Right lobe of liver (tissue), 6 donors: ENCODE data around the gene NKAIN4. TPM values are rescaled to one million over a fixed set of nuclear protein-coding genes. Genes with fewer than 3 reads are reported as not detected.

Experiments used
- ATAC-seq, 4 donors: fragments of 200-7000 bp; cut with Tn5 transposase; one replicate each; pipeline ENCODE4 v1.9.1; 2020; ENCODE audit warnings: mild to moderate bottlenecking in 4 of 4, moderate library complexity in 4 of 4
- DNase-seq, 3 donors: peaks; one replicate each; pipeline ENCODE4 v3.0.0-alpha.2; 2020
- H3K27ac ChIP-seq, 3 donors: fragments of 200-600 bp; one replicate each; pipeline ENCODE4 v1.8.0; 2022
- H3K27me3 ChIP-seq, 2 donors: fragments of 200-600 bp; one replicate each; pipeline ENCODE4 v1.8.0; 2022
- H3K36me3 ChIP-seq, 4 donors: fragments of 200-600 bp; sonication (generic) in 1 of 4; one replicate each; pipeline versions ENCODE4 v1.5.1 to v1.8.0; 2017 to 2022; ENCODE audit warnings: control low read depth in 1 of 4
- H3K4me1 ChIP-seq, 4 donors: fragments of 200-600 bp; sonication (generic) in 1 of 4; one replicate each; pipeline versions ENCODE4 v1.5.1 to v1.8.0; 2017 to 2022; ENCODE audit warnings: control low read depth in 1 of 4
- H3K4me3 ChIP-seq, 3 donors: fragments of 200-600 bp; one replicate each; pipeline ENCODE4 v1.8.0; 2022
- H3K9me3 ChIP-seq, 4 donors: fragments of 200-600 bp; sonication (generic) in 1 of 4; one replicate each; pipeline versions ENCODE4 v1.5.1 to v1.8.0; 2017 to 2022; ENCODE audit warnings: control low read depth in 1 of 4
- CTCF ChIP-seq, 4 donors: fragments of 200-600 bp in 3 of 4; fragments of 450-650 bp in 1 of 4; IDR thresholded peaks; one replicate each; pipeline versions ENCODE4 v1.5.1 to v1.8.0; 2016 to 2022; ENCODE audit warnings: antibody characterized with exemption in 4 of 4, mild to moderate bottlenecking in 2 of 4
- POLR2A ChIP-seq: fragments of 450-650 bp; IDR thresholded peaks from one replicate; pipeline ENCODE4 v1.6.1; 2017; ENCODE audit warnings: antibody characterized with exemption, mild to moderate bottlenecking
- WGBS: methylation state at CpG from one replicate; pipeline ENCODE4 v1.1.6; 2018; ENCODE audit warnings: low coverage, low lambda C conversion rate; ENCODE audit not compliant: insufficient coverage; ENCODE audit errors: missing lambda C conversion rate; 5-methylcytosine and 5-hydroxymethylcytosine counted together
- intact Hi-C, 2 donors: fragments of 100-400 bp; cut with DNase I; formaldehyde crosslinking; loops; one replicate each; pipeline versions ENCODE4 v1.11.2 to v1.14.1; 2022
- total RNA-seq, 6 experiments: library from RNA; depleted of rRNA in 2 of 6; stranded (reverse); fragments of >200 nt in 2 of 6; fragmentation: NEBNext Ultra II Directional in 3 of 6; extraction: Animal tissue kit (Norgen Biotek cat#: 25700) in 3 of 6; gene quantifications; one replicate each; pipeline versions ENCODE4 v1.1.0 to v1.2.4, GENCODE V29; 2016 to 2023
- donor health status: DM: no; HTN: yes; CAD: no.
- donor health status: DM: no; HTN: no; CAD: no.
- donor health status: DM: no; HTN: no; CAD: no.
- donor health status: DM: no; HTN: yes; CAD: no.
- donor health status: DM: no; HTN: yes; CAD: no.

NKAIN4 gene
- total RNA-seq, 6 experiments from 2014 or later, result not detected

GRCh38 chr20:63228806-63229205 is 25.5 kb downstream of the NKAIN4 start:
- Histone ChIP-seq H3K27ac (no peak overlapping the region), H3K27me3 (no peaks in the 10 kb centered on the region), H3K9me3 (no peaks in the 10 kb centered on the region), H3K4me1 (no peaks in the 10 kb centered on the region), H3K4me3 (no peak overlapping the region), H3K36me3 (no peaks in the 10 kb centered on the region)
- no peak for DNase-seq
- intact Hi-C loops, result no loop called here
- WGBS, result 44% methylated on average over 4 of the region's 13 CpGs
- ATAC-seq, result no peak
- no peak for TF ChIP-seq POLR2A
- TF ChIP-seq CTCF (IDR thresholded peaks at IDR 0.05), result no peak

GRCh38 chr20:63227260-63227659 is 27.0 kb downstream of the NKAIN4 start:
- Histone ChIP-seq H3K27me3 (no peaks in the 10 kb centered on the region), H3K4me1 (no peaks in the 10 kb centered on the region), H3K27ac (no peak overlapping the region), H3K4me3 (no peak overlapping the region), H3K36me3 (no peaks in the 10 kb centered on the region), H3K9me3 (no peaks in the 10 kb centered on the region)
- intact Hi-C loops, result no loop called here
- TF ChIP-seq POLR2A (no peak), CTCF (IDR thresholded peaks at IDR 0.05) (no peak)
- WGBS, result 84% methylated on average over 5 of the region's 5 CpGs
- ATAC-seq (no peak), DNase-seq (no peak)

- no peak for DNase-seq
- intact Hi-C loops, result no loop called here
These were observed 28.0 kb downstream of the NKAIN4 start for GRCh38 chr20:63226042-63226943.

GRCh38 chr20:63225082-63225454 is 29.2 kb downstream of the NKAIN4 start:
- Histone ChIP-seq H3K9me3 (no peaks in the 10 kb centered on the region), H3K27ac (no peak overlapping the region), H3K36me3 (no peaks in the 10 kb centered on the region), H3K27me3 (no peaks in the 10 kb centered on the region), H3K4me1 (no peaks in the 10 kb centered on the region), H3K4me3 (no peak overlapping the region)
- no peak for DNase-seq
- no peak for TF ChIP-seq POLR2A
- no peak for TF ChIP-seq CTCF (IDR thresholded peaks at IDR 0.05)
- no peak for ATAC-seq
- intact Hi-C loops, result no loop called here
- WGBS, result 22% methylated on average over 4 of the region's 7 CpGs

More at GRCh38 chr20:63226042-63226943, 28.0 kb downstream of the NKAIN4 start:
- Histone ChIP-seq H3K9me3 (no peaks in the 10 kb centered on the region), H3K27me3 (no peaks in the 10 kb centered on the region), H3K36me3 (no peaks in the 10 kb centered on the region), H3K27ac (no peak overlapping the region), H3K4me3 (no peak overlapping the region), H3K4me1 (no peaks in the 10 kb centered on the region)
- 77% methylated on average over 8 of the region's 19 CpGs for WGBS
- ATAC-seq, result no peak
- TF ChIP-seq CTCF (IDR thresholded peaks at IDR 0.05), result no peak
- no peak for TF ChIP-seq POLR2A
